DOHH2 (cell line): Measurements from ENCODE around the gene GALNS.
"Not testable (repeated sequence)": the region's sequence is repeated elsewhere in the genome, so short reads cannot be mapped to it uniquely, and the experiment has no call there.

Source experiments
- H3F3A ChIP-seq: fragments of 200-600 bp; sonication (generic), shearing (Covaris generic); 2 replicates; pipeline ENCODE4 v1.6.0; 2016; ENCODE audit warnings: antibody characterized with exemption, mild to moderate bottlenecking; ENCODE audit not compliant: control insufficient read depth, insufficient read depth
- H3K27ac ChIP-seq: fragments of 200-600 bp; sonication (generic); 2 replicates; pipeline ENCODE4 v1.5.1; 2014; ENCODE audit warnings: low read depth, mild to moderate bottlenecking, low read length, moderate library complexity
- H3K27me3 ChIP-seq: fragments of 200-600 bp; sonication (generic); 2 replicates; pipeline ENCODE4 v1.6.1; 2014; ENCODE audit warnings: mild to moderate bottlenecking, low read length, mixed read lengths; ENCODE audit not compliant: control insufficient read depth
- H3K36me3 ChIP-seq: fragments of 200-600 bp; sonication (generic); 2 replicates; pipeline ENCODE4 v1.6.1; 2014; ENCODE audit warnings: mild to moderate bottlenecking, low read length, moderate library complexity, mixed read lengths; ENCODE audit not compliant: control insufficient read depth
- H3K4me1 ChIP-seq: fragments of 200-600 bp; sonication (generic); 2 replicates; pipeline ENCODE4 v1.6.1; 2014; ENCODE audit warnings: mild to moderate bottlenecking, low read length, mixed read lengths; ENCODE audit not compliant: control insufficient read depth
- H3K4me2 ChIP-seq: fragments of 200-600 bp; sonication (generic); 2 replicates; pipeline ENCODE4 v1.6.0; 2014; ENCODE audit warnings: mild to moderate bottlenecking, low read length, moderate library complexity
- H3K4me3 ChIP-seq: fragments of 200-600 bp; sonication (generic); 2 replicates; pipeline ENCODE4 v1.5.1; 2014; ENCODE audit warnings: mild to moderate bottlenecking, low read length, mixed read lengths
- H3K79me2 ChIP-seq: fragments of 200-600 bp; sonication (generic); 2 replicates; pipeline ENCODE4 v1.6.1; 2014; ENCODE audit warnings: mild to moderate bottlenecking, low read length, mixed read lengths; ENCODE audit not compliant: control insufficient read depth
- H3K9me2 ChIP-seq: fragments of 200-600 bp; sonication (generic); replicated peaks from 2 replicates; pipeline ENCODE4 v1.6.1; 2014; ENCODE audit warnings: mild to moderate bottlenecking, low read length, mixed read lengths; ENCODE audit not compliant: control insufficient read depth
- H3K9me3 ChIP-seq: fragments of 200-600 bp; sonication (generic); 2 replicates; pipeline ENCODE4 v1.6.1; 2014; ENCODE audit warnings: antibody characterized with exemption, low read length, mixed read lengths; ENCODE audit not compliant: control insufficient read depth, insufficient read depth
- H4K20me1 ChIP-seq: fragments of 200-600 bp; sonication (generic); 2 replicates; pipeline ENCODE4 v1.6.0; 2014; ENCODE audit warnings: low read depth, mild to moderate bottlenecking, antibody characterized with exemption, low read length, moderate library complexity; ENCODE audit not compliant: control insufficient read depth, insufficient read depth
- EZH2phosphoT487 ChIP-seq: fragments of 200-600 bp; sonication (generic); IDR thresholded peaks from 2 replicates; pipeline ENCODE4 v1.6.1; 2017; ENCODE audit warnings: borderline replicate concordance, mild to moderate bottlenecking, antibody characterized with exemption, low read length, moderate library complexity, mixed read lengths
- TF ChIP-seq, protein P1 (sequence below): fragments of 200-600 bp; sonication (generic); IDR thresholded peaks from one replicate; pipeline ENCODE4 v1.5.1; 2014; ENCODE audit warnings: antibody characterized with exemption, mild to moderate bottlenecking, low read depth, low read length; ENCODE audit not compliant: poor library complexity, severe bottlenecking

Gene GALNS

DNA sequence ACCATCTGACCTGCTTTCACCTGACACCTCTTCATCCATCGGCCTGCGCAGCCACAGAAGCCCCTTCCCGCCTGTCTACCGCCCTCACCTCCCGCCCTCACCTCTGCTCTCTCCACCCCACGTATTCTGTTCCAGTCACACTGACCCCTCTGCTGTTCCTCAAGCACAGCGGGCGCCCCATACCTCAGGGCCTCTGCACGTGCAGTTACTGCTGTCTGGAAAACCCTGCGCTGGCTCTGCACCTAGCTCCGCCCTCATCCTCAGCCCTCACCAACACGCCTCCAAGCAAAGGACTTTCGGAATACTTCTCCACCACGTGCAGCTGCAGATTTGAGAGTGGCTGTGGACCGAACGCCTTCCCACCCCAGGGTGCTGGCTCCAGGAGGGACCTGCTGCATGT lies 34.3 kb upstream of the GALNS start:
- Histone ChIP-seq H3K9me2 (no peaks in the 10 kb centered on the region), H3K4me2 (no peak overlapping the region), H3K27ac (no peak overlapping the region), H3K4me1 (no peaks in the 10 kb centered on the region), H3K4me3 (no peak overlapping the region), H4K20me1 (no peaks in the 10 kb centered on the region), H3K9me3 (peaks cover 3% of the 10 kb centered on the region; the same call in 1 of the 2 replicates), H3F3A (no peaks in the 10 kb centered on the region), H3K79me2 (no peaks in the 10 kb centered on the region), H3K36me3 (peaks cover 43% of the 10 kb centered on the region), H3K27me3 (no peaks in the 10 kb centered on the region)
- TF ChIP-seq, protein P1, sequence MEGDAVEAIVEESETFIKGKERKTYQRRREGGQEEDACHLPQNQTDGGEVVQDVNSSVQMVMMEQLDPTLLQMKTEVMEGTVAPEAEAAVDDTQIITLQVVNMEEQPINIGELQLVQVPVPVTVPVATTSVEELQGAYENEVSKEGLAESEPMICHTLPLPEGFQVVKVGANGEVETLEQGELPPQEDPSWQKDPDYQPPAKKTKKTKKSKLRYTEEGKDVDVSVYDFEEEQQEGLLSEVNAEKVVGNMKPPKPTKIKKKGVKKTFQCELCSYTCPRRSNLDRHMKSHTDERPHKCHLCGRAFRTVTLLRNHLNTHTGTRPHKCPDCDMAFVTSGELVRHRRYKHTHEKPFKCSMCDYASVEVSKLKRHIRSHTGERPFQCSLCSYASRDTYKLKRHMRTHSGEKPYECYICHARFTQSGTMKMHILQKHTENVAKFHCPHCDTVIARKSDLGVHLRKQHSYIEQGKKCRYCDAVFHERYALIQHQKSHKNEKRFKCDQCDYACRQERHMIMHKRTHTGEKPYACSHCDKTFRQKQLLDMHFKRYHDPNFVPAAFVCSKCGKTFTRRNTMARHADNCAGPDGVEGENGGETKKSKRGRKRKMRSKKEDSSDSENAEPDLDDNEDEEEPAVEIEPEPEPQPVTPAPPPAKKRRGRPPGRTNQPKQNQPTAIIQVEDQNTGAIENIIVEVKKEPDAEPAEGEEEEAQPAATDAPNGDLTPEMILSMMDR: no peak
- no peak for TF ChIP-seq EZH2phosphoT487

GRCh38 chr16:88889702-88890352 lies 33.1 kb upstream of the GALNS start:
- H3K4me2 ChIP-seq, H3K4me3 ChIP-seq, H3K9me2 ChIP-seq, H3K9me3 ChIP-seq, H4K20me1 ChIP-seq, H3K4me1 ChIP-seq, H3K27ac ChIP-seq, H3K27me3 ChIP-seq, H3K79me2 ChIP-seq, H3F3A ChIP-seq: not testable (repeated sequence)
- H3K36me3 ChIP-seq: peaks cover 50% of the 10 kb centered on the region

DNA sequence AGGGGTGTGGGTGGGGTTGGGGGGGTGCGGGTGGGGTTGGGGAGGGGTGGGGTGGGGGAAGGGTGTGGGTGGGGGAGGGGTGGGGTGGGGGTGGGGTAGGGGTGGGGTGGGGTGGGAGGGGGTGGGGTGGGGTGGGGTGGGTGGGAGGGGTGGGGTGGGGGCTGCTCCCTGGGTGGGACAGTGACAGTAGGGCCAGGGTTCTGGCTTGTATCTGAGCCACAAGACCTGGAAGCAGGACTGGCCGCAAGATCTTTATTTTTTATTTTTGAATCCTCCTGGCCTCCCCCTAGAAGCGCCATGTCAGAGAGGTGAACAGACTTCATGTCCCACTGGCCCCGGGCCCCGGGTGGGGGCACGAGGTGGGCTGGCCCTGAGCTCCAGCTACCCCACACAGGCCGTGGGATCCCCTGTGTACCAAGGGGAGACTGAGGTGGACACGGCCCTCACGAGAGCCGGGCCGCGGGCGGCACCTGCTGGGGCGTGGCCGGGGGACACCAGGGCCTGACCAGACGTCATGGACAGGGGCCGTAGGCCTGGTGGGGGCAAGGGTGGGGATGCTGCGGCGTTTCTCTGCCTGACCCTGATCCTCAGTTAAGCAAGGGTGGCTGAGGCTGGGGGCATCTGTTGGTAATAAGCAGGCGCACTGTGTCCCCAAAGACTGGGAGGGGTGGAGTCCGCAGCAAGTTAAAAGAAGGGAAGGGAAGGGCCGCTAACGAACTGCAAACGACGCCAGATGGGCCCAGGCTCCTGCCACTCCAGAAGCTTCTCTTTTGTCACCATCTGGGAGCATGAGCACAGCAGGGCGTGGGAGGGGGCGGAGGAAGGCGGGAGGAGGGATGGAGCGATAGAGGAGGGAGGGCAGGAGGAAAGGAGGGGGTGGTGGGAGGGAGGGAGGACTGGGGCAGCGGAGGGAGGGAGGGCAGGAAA lies 32.0 kb upstream of the GALNS start:
- TF ChIP-seq EZH2phosphoT487: no peak
- TF ChIP-seq, protein P1: no peak

DNA sequence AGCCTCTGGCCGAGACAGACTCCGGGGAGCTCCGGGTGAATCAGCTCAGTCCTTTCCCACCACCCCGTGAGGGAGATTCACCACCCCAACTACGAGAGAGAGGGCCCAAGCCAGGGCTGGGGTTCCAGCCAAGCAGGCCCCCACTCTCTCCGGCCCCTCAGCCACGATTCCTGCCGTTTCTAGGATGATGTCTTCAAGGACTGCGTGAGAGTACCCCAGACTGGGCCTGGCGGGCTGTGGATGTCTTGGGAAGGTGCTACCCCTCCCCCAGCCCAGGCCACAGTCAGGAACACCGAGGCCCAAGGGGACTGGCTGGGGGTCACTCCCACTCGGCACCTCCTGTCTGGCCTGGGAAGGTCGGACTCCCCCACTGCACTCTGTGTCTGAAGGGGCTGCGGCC lies 31.3 kb upstream of the GALNS start:
- Histone ChIP-seq H3K4me2 (no peak overlapping the region), H3K36me3 (peaks cover 67% of the 10 kb centered on the region), H3K9me2 (no peaks in the 10 kb centered on the region), H3K4me3 (no peak overlapping the region), H3K9me3 (no peaks in the 10 kb centered on the region), H3K4me1 (no peaks in the 10 kb centered on the region), H3K79me2 (no peaks in the 10 kb centered on the region), H3F3A (no peaks in the 10 kb centered on the region), H3K27ac (no peak overlapping the region), H3K27me3 (no peaks in the 10 kb centered on the region), H4K20me1 (no peaks in the 10 kb centered on the region)
- TF ChIP-seq, protein P1: no peak

More for the DNA sequence above, 32.0 kb upstream of the GALNS start:
- no peaks in the 10 kb centered on the region for H3K27me3 ChIP-seq
- no peaks in the 10 kb centered on the region for H3K4me1 ChIP-seq
- no peaks in the 10 kb centered on the region for H3K79me2 ChIP-seq
- H3K4me3 ChIP-seq: no peak overlapping the region
- H4K20me1 ChIP-seq: no peaks in the 10 kb centered on the region
- H3F3A ChIP-seq: no peaks in the 10 kb centered on the region
- no peaks in the 10 kb centered on the region for H3K9me3 ChIP-seq
- peaks cover 61% of the 10 kb centered on the region for H3K36me3 ChIP-seq
- no peaks in the 10 kb centered on the region for H3K9me2 ChIP-seq
- H3K4me2 ChIP-seq: no peak overlapping the region
- no peak overlapping the region for H3K27ac ChIP-seq
